MM.1S (cell line): Measurements from ENCODE around the gene ROCK2.

Experiments
- DNase-seq: peaks from one replicate; pipeline ENCODE4 v3.0.0-alpha.2; 2015
- H2AFZ ChIP-seq: fragments of 300-600 bp; sonication (generic); 2 replicates; pipeline ENCODE4 v1.6.0; 2016; ENCODE audit warnings: antibody characterized with exemption, low read length
- H3F3A ChIP-seq: fragments of 300-600 bp; sonication (generic); 2 replicates; pipeline ENCODE4 v1.6.1; 2016; ENCODE audit warnings: mild to moderate bottlenecking, antibody characterized with exemption, low read length, moderate library complexity, mixed read lengths; ENCODE audit not compliant: insufficient read depth
- H3K27ac ChIP-seq: fragments of 300-600 bp; sonication (generic); 2 replicates; pipeline ENCODE4 v1.5.1; 2016; ENCODE audit warnings: mild to moderate bottlenecking, low read length
- H3K27me3 ChIP-seq: fragments of 300-600 bp; sonication (generic); replicated peaks from 2 replicates; pipeline ENCODE4 v1.6.0; 2016; ENCODE audit warnings: low read length; ENCODE audit not compliant: insufficient read depth
- H3K36me3 ChIP-seq: fragments of 300-600 bp; sonication (generic); replicated peaks from 2 replicates; pipeline ENCODE4 v1.6.1; 2016; ENCODE audit warnings: mild to moderate bottlenecking, low read length, mixed read lengths; ENCODE audit not compliant: insufficient read depth
- H3K4me1 ChIP-seq: fragments of 300-600 bp; sonication (generic); 2 replicates; pipeline ENCODE4 v1.6.1; 2016; ENCODE audit warnings: low read length, mixed read lengths
- H3K4me2 ChIP-seq: fragments of 300-600 bp; sonication (generic); 2 replicates; pipeline ENCODE4 v1.6.0; 2016; ENCODE audit warnings: low read depth, low read length
- H3K4me3 ChIP-seq: fragments of 300-600 bp; sonication (generic); 2 replicates; pipeline ENCODE4 v1.5.1; 2016; ENCODE audit warnings: low read length, mixed read lengths
- H3K79me2 ChIP-seq: fragments of 300-600 bp; sonication (generic); 2 replicates; pipeline ENCODE4 v1.6.1; 2016; ENCODE audit warnings: mixed run types, low read length, mixed read lengths
- H3K9ac ChIP-seq: fragments of 300-600 bp; sonication (generic); 2 replicates; pipeline ENCODE4 v1.6.1; 2016; ENCODE audit warnings: low read length, mixed read lengths
- H3K9me2 ChIP-seq: fragments of 300-600 bp; sonication (generic); replicated peaks from 2 replicates; pipeline ENCODE4 v1.6.1; 2016; ENCODE audit warnings: mild to moderate bottlenecking, low read length, mixed read lengths; ENCODE audit not compliant: insufficient read depth
- H3K9me3 ChIP-seq: fragments of 300-600 bp; sonication (generic); replicated peaks from 2 replicates; pipeline ENCODE4 v1.6.1; 2016; ENCODE audit warnings: mild to moderate bottlenecking, low read length, mixed read lengths; ENCODE audit not compliant: insufficient read depth
- H4K20me1 ChIP-seq: fragments of 300-600 bp; sonication (generic); 2 replicates; pipeline ENCODE4 v1.6.1; 2016; ENCODE audit warnings: mild to moderate bottlenecking, low read length, moderate library complexity, mixed read lengths; ENCODE audit not compliant: insufficient read depth
- CTCF ChIP-seq: fragments of 300-600 bp; sonication (generic); IDR thresholded peaks from 2 replicates; pipeline ENCODE4 v1.5.1; 2016; ENCODE audit warnings: antibody characterized with exemption, low read length, mixed read lengths
- EZH2 ChIP-seq: fragments of 300-600 bp; sonication (generic); optimal IDR thresholded peaks from 2 replicates; pipeline ENCODE3; 2017; ENCODE audit warnings: low read depth, mild to moderate bottlenecking, antibody characterized with exemption, low read length, mixed read lengths
- EZH2phosphoT487 ChIP-seq: fragments of 300-600 bp; sonication (generic); IDR thresholded peaks from 2 replicates; pipeline ENCODE4 v1.6.1; 2018; ENCODE audit warnings: antibody characterized with exemption, low read length

Gene ROCK2

GRCh38 chr2:11131166-11131920 lies 213.1 kb downstream of the ROCK2 start:
- Histone ChIP-seq H3K9me2 (no peaks in the 10 kb centered on the region), H3K4me1 (0 out of 2 replicates have a peak, but pooled peaks cover 3% of the 10 kb centered on the region), H4K20me1 (no peaks in the 10 kb centered on the region), H3K27ac (no peak overlapping the region), H3K36me3 (no peaks in the 10 kb centered on the region), H3K79me2 (no peaks in the 10 kb centered on the region), H3K4me2 (no peak overlapping the region), H3K9ac (no peak overlapping the region), H3F3A (peaks cover 16% of the 10 kb centered on the region), H3K9me3 (no peaks in the 10 kb centered on the region), H3K27me3 (no peaks in the 10 kb centered on the region), H2AFZ (no peak overlapping the region), H3K4me3 (no peak overlapping the region)
- DNase-seq: no peak
- no peak for TF ChIP-seq CTCF
- no peak for TF ChIP-seq EZH2phosphoT487
- no peak for TF ChIP-seq EZH2
